Lung microvascular endothelial cell (primary cell): ENCODE data around the gene OR5H14. TPM values are rescaled to one million over a fixed set of nuclear protein-coding genes. Genes with fewer than 3 reads are reported as not detected.

Experiments used
- DNase-seq, 2 donors: peaks; one replicate each; pipeline versions ENCODE4 v3.0.0 to v3.0.0-alpha.2; 2010; ENCODE audit warnings: low read depth in 2 of 2
- total RNA-seq: library from RNA; depleted of rRNA; stranded (reverse); fragments of >200 nt; gene quantifications from 2 replicates; pipeline ENCODE4 v1.2.1, GENCODE V29; 2014

Gene OR5H14
- total RNA-seq, 1 donor from 2014 or later, result not detected

GRCh38 chr3:98199020-98199419 is 51.7 kb downstream of the OR5H14 start:
- DNase-seq, result no peak

Other genes with a start within 250 kb of the OR5H14 start
- gene RIOX2, start 175.0 kb upstream of the OR5H14 start, total RNA-seq, result 20.7 and 27.0 TPM in 2 replicates
- not detected in 2 replicates for gene GABRR3, start 112.2 kb upstream of the OR5H14 start, total RNA-seq
- not detected in 2 replicates for gene OR5AC2, start 60.3 kb upstream of the OR5H14 start, total RNA-seq
- not detected in 2 replicates for gene OR5H1, start 16.8 kb upstream of the OR5H14 start, total RNA-seq
- gene OR5H15, start 19.2 kb downstream of the OR5H14 start, total RNA-seq, result not detected in 2 replicates
- gene OR5H6, start 116.8 kb downstream of the OR5H14 start, total RNA-seq, result not detected in 2 replicates
- gene OR5H2, start 135.0 kb downstream of the OR5H14 start, total RNA-seq, result not detected in 2 replicates
- not detected in 2 replicates for gene OR5K4, start 206.4 kb downstream of the OR5H14 start, total RNA-seq
- gene OR5K3, start 243.2 kb downstream of the OR5H14 start, total RNA-seq, result not detected in 2 replicates